Renal cortex interstitium (tissue), 11 donors: ENCODE data around the gene C22orf39. TPM values are rescaled to one million over a fixed set of nuclear protein-coding genes. Genes with fewer than 3 reads are reported as not detected.

Experiments used
- DNase-seq, 11 donors: peaks; one replicate each; pipeline ENCODE4 v3.0.0-alpha.2; 2013; ENCODE audit warnings: low read depth in 9 of 11, low spot score in 4 of 11; ENCODE audit errors: extremely low read depth in 1 of 11
- polyA plus RNA-seq, 3 donors: library from polyadenylated mRNA; unstranded; fragments of 120-200 nt; gene quantifications; one replicate each; pipeline ENCODE4 v1.2.1, GENCODE V29; 2013; ENCODE audit not compliant: insufficient read length in 3 of 3

Gene C22orf39
- polyA plus RNA-seq, 3 donors: 39.8 to 45.9 (median 41.2) TPM

- DNase-seq: no peak
Measured at GRCh38 chr22:19482297-19482696, 34.8 kb upstream of the C22orf39 start.

GRCh38 chr22:19480789-19481188 is 33.3 kb upstream of the C22orf39 start:
- DNase-seq: no peak

- DNase-seq: no peak
Measured at GRCh38 chr22:19480173-19480568, 32.7 kb upstream of the C22orf39 start.

GRCh38 chr22:19479355-19480172 is 32.1 kb upstream of the C22orf39 start, which contains the start of gene CDC45:
CDC45 (plus strand) TSS chr22:19479920; CDS start chr22:19479969, 49 bp downstream.
- DNase-seq: peak; percentile 93 to 99 (median 98)

GRCh38 chr22:19478901-19479354 is 31.4 kb upstream of the C22orf39 start, which contains the start of gene UFD1:
UFD1 (minus strand) TSS chr22:19479193; CDS start chr22:19479085, 108 bp downstream.
- peak in 9 of 11 donors; percentile 59 to 79 (median 72) for DNase-seq

- DNase-seq: no peak
Measured at GRCh38 chr22:19478045-19478900, 30.8 kb upstream of the C22orf39 start.

GRCh38 chr22:19477321-19478044 is 30.0 kb upstream of the C22orf39 start:
- DNase-seq: no peak

GRCh38 chr22:19476023-19476422 is 28.5 kb upstream of the C22orf39 start:
- DNase-seq: no peak

- DNase-seq: no peak
Measured at GRCh38 chr22:19473578-19473977, 26.1 kb upstream of the C22orf39 start.

GRCh38 chr22:19472233-19472632 is 24.7 kb upstream of the C22orf39 start:
- no peak for DNase-seq

GRCh38 chr22:19471572-19471971 is 24.1 kb upstream of the C22orf39 start:
- DNase-seq: no peak

GRCh38 chr22:19470010-19470409 is 22.5 kb upstream of the C22orf39 start:
- DNase-seq: no peak

GRCh38 chr22:19469421-19469820 is 21.9 kb upstream of the C22orf39 start:
- DNase-seq: no peak

GRCh38 chr22:19467912-19468311 is 20.4 kb upstream of the C22orf39 start:
- no peak for DNase-seq

GRCh38 chr22:19466848-19467752 is 19.6 kb upstream of the C22orf39 start:
- DNase-seq: no peak

- no peak for DNase-seq
Measured at GRCh38 chr22:19466126-19466716, 18.7 kb upstream of the C22orf39 start.

GRCh38 chr22:19464975-19465374 is 17.5 kb upstream of the C22orf39 start:
- no peak for DNase-seq

GRCh38 chr22:19464546-19464945 is 17.0 kb upstream of the C22orf39 start:
- no peak for DNase-seq
